Activated CD4-positive, alpha-beta T cell treated with anti-CD3 and anti-CD28 coated beads for 36 hours (primary cell): ENCODE measurements around the gene ZNF493. TPM values are rescaled to one million over a fixed set of nuclear protein-coding genes. Genes with fewer than 3 reads are reported as not detected.

ENCODE experiments used
- ATAC-seq: fragments of 200-7000 bp; cut with Tn5 transposase; one replicate; pipeline ENCODE4 v1.10.0; 2021; ENCODE audit warnings: mild to moderate bottlenecking, moderate library complexity
- CTCF ChIA-PET: fragments of 350-600 bp; sonication (Branson Sonifier 250); formaldehyde crosslinking; loops from one replicate; lab custom pipeline; 2021; ENCODE audit warnings: antibody characterized with exemption; lab: Charles Lee
- POLR2A ChIA-PET: fragments of 350-600 bp; sonication (Branson Sonifier 250); formaldehyde crosslinking; loops from one replicate; lab custom pipeline; 2021; ENCODE audit warnings: antibody characterized with exemption, inconsistent platforms; lab: Charles Lee
- DNase-seq: peaks from one replicate; pipeline ENCODE4 v3.0.0-alpha.2; 2020
- H3K27ac Mint-ChIP-seq: one replicate; pipeline ENCODE4 v1.8.0; 2021; ENCODE audit warnings: mixed read lengths
- H3K27me3 Mint-ChIP-seq: one replicate; pipeline ENCODE4 v1.8.0; 2021; ENCODE audit warnings: mixed read lengths
- H3K36me3 Mint-ChIP-seq: one replicate; pipeline ENCODE4 v1.8.0; 2021; ENCODE audit warnings: low read depth, mixed read lengths
- H3K4me1 Mint-ChIP-seq: one replicate; pipeline ENCODE4 v1.8.0; 2021; ENCODE audit warnings: mixed read lengths
- H3K4me3 Mint-ChIP-seq: one replicate; pipeline ENCODE4 v1.8.0; 2021; ENCODE audit warnings: mild to moderate bottlenecking, moderate library complexity, mixed read lengths
- H3K9me3 Mint-ChIP-seq: one replicate; pipeline ENCODE4 v1.8.0; 2021; ENCODE audit warnings: low read depth, mixed read lengths
- intact Hi-C, 2 experiments: fragments of 100-400 bp; cut with DNase I in 1 of 2; cut with micrococcal nuclease in 1 of 2; formaldehyde crosslinking; loops; one replicate each; pipeline versions ENCODE4 v1.14.2 to v1.15.1; 2022 to 2024; cut with DNase I, micrococcal nuclease
- total RNA-seq, 2 experiments: library from RNA; stranded (reverse); gene quantifications; one replicate each; pipeline ENCODE4 v1.2.3, GENCODE V29; 2021

The ZNF493 gene
- total RNA-seq, result 10 to 100 TPM; 11.9 to 12.8 TPM

- DNase-seq (peak; percentile 95), ATAC-seq (peak; percentile 100)
- H3K4me1 Mint-ChIP-seq, result peaks cover 32% of the 10 kb centered on the region
- H3K4me3 Mint-ChIP-seq, result peak within 1 kb of the TSS; percentile 98
- H3K9me3 Mint-ChIP-seq, result peaks cover 15% of the 10 kb centered on the region
- ChIA-PET POLR2A (interaction anchor here (0.6 to 0.7 kb wide), 2 partner anchors 78 to 397 kb away, joined by 3 read pairs; no protein-coding TSS in a partner anchor), CTCF (interaction anchor here (0.5 to 1.0 kb wide), 4 partner anchors 68 to 619 kb away, joined by 3 to 4 read pairs (median 3); partner anchors contain the start of gene ZNF708)
- H3K27me3 Mint-ChIP-seq, result no peaks in the 10 kb centered on the region
- intact Hi-C loops, result loop anchor here (1.0 to 5.0 kb wide), 8 partner anchors 38 to 735 kb away; partner anchors contain the start of genes ZNF708 (in 2 of the 2), ZNF100 (in 1 of the 2), ZNF429 (in 1 of the 2) and ZNF430 (in 1 of the 2)
- H3K27ac Mint-ChIP-seq, result peak within 1 kb of the TSS; percentile 92
- H3K36me3 Mint-ChIP-seq, result peaks cover 37% of the 10 kb centered on the region
These were observed at the start of gene ZNF493 for GRCh38 chr19:21396893-21397572. ZNF493 (plus strand) TSS chr19:21397133; CDS start chr19:21397238, 105 bp downstream.

- Mint-ChIP-seq H3K9me3 (peaks cover 8% of the 10 kb centered on the region), H3K27me3 (no peaks in the 10 kb centered on the region), H3K4me3 (no peak overlapping the region), H3K4me1 (peaks cover 5% of the 10 kb centered on the region), H3K27ac (no peak overlapping the region), H3K36me3 (peaks cover 3% of the 10 kb centered on the region)
- CTCF ChIA-PET, result no interaction called here
- ATAC-seq, result no peak
- POLR2A ChIA-PET, result no interaction called here
- intact Hi-C loops, result no loop called here
- DNase-seq, result no peak
These were observed 44.1 kb upstream of the ZNF493 start for GRCh38 chr19:21352830-21353229.

GRCh38 chr19:21358768-21359451 lies 38.0 kb upstream of the ZNF493 start, which contains the start of gene ZNF738:
ZNF738 (plus strand) TSS chr19:21359000; CDS start chr19:21359141, 141 bp downstream.
- peak within 1 kb of the TSS; percentile 99 for H3K4me3 Mint-ChIP-seq
- DNase-seq (peak; percentile 94), ATAC-seq (peak; percentile 98)
- no peaks in the 10 kb centered on the region for H3K9me3 Mint-ChIP-seq
- H3K27me3 Mint-ChIP-seq, result no peaks in the 10 kb centered on the region
- CTCF ChIA-PET, result interaction anchor here (0.6 kb wide), 1 partner anchor 92 kb away, joined by 4 read pairs; no protein-coding TSS in a partner anchor
- peaks cover 31% of the 10 kb centered on the region for H3K36me3 Mint-ChIP-seq
- intact Hi-C loops, result loop anchor here (1.0 to 2.0 kb wide), 8 partner anchors 30 to 698 kb away; partner anchors contain the start of genes ZNF493 (in 2 of the 2), ZNF708 (in 2 of the 2), ZNF429 (in 1 of the 2) and ZNF626 (in 1 of the 2)
- H3K27ac Mint-ChIP-seq, result peak within 1 kb of the TSS; percentile 99
- POLR2A ChIA-PET, result interaction anchor here (1.1 kb wide), 1 partner anchor 30 kb away, joined by 4 read pairs; the partner anchor contains the start of gene ZNF708
- peaks cover 10% of the 10 kb centered on the region for H3K4me1 Mint-ChIP-seq

GRCh38 chr19:21362291-21362690 lies 34.6 kb upstream of the ZNF493 start:
- POLR2A ChIA-PET, result no interaction called here
- H3K27me3 Mint-ChIP-seq, result no peaks in the 10 kb centered on the region
- CTCF ChIA-PET, result interaction anchor here (0.7 kb wide), 1 partner anchor 465 kb away, joined by 3 read pairs; no protein-coding TSS in a partner anchor
- peaks cover 10% of the 10 kb centered on the region for H3K4me1 Mint-ChIP-seq
- ATAC-seq (no peak), DNase-seq (no peak)
- H3K36me3 Mint-ChIP-seq, result peaks cover 58% of the 10 kb centered on the region
- no peak overlapping the region for H3K27ac Mint-ChIP-seq
- peaks cover under 1% of the 10 kb centered on the region for H3K9me3 Mint-ChIP-seq
- H3K4me3 Mint-ChIP-seq, result no peak overlapping the region
- intact Hi-C loops, result no loop called here

GRCh38 chr19:21383980-21384582 lies 12.9 kb upstream of the ZNF493 start:
- H3K4me3 Mint-ChIP-seq, result no peak overlapping the region
- ChIA-PET POLR2A (no interaction called here), CTCF (no interaction called here)
- no peak for ATAC-seq
- peaks cover 54% of the 10 kb centered on the region for H3K36me3 Mint-ChIP-seq
- peaks cover 61% of the 10 kb centered on the region for H3K9me3 Mint-ChIP-seq
- no peak overlapping the region for H3K27ac Mint-ChIP-seq
- no peaks in the 10 kb centered on the region for H3K27me3 Mint-ChIP-seq
- no peak for DNase-seq
- no peaks in the 10 kb centered on the region for H3K4me1 Mint-ChIP-seq
- intact Hi-C loops, result no loop called here

- no peaks in the 10 kb centered on the region for H3K27me3 Mint-ChIP-seq
- no peak for DNase-seq
- peaks cover 32% of the 10 kb centered on the region for H3K4me1 Mint-ChIP-seq
- peaks cover 20% of the 10 kb centered on the region for H3K9me3 Mint-ChIP-seq
- ATAC-seq, result no peak
- peaks cover 34% of the 10 kb centered on the region for H3K36me3 Mint-ChIP-seq
- intact Hi-C loops, result loop anchor here (2.0 to 5.0 kb wide), 5 partner anchors 37 to 734 kb away; partner anchors contain the start of genes ZNF708 (in 2 of the 2), ZNF100 (in 1 of the 2), ZNF626 (in 1 of the 2) and ZNF738 (in 1 of the 2)
- POLR2A ChIA-PET, result no interaction called here
- H3K4me3 Mint-ChIP-seq, result no peak overlapping the region
- no peak overlapping the region for H3K27ac Mint-ChIP-seq
- CTCF ChIA-PET, result no interaction called here
These were observed 812 bp upstream of the ZNF493 start for GRCh38 chr19:21396121-21396520.

GRCh38 chr19:21398851-21399250 lies 1.9 kb downstream of the ZNF493 start:
- Mint-ChIP-seq H3K9me3 (peaks cover 15% of the 10 kb centered on the region), H3K36me3 (peaks cover 54% of the 10 kb centered on the region), H3K27me3 (no peaks in the 10 kb centered on the region), H3K4me1 (peaks cover 41% of the 10 kb centered on the region), H3K27ac (peak overlapping the region; percentile 34), H3K4me3 (peak overlapping the region; percentile 98)
- ChIA-PET POLR2A (interaction anchor here (0.6 kb wide), 1 partner anchor 9 kb away, joined by 4 read pairs; no protein-coding TSS in a partner anchor), CTCF (interaction anchor here (0.7 kb wide), 1 partner anchor 1532 kb away, joined by 6 read pairs; no protein-coding TSS in a partner anchor)
- ATAC-seq (no peak), DNase-seq (no peak)
- intact Hi-C loops, result loop anchor here in 1 of 2 experiments (5.0 kb wide), 1 partner anchor 737 kb away; the partner anchor contains the start of gene ZNF626

GRCh38 chr19:21402303-21402985 lies 5.5 kb downstream of the ZNF493 start:
- peaks cover 25% of the 10 kb centered on the region for H3K9me3 Mint-ChIP-seq
- intact Hi-C loops, result no loop called here
- no peaks in the 10 kb centered on the region for H3K27me3 Mint-ChIP-seq
- H3K27ac Mint-ChIP-seq, result no peak overlapping the region
- peaks cover 37% of the 10 kb centered on the region for H3K4me1 Mint-ChIP-seq
- ChIA-PET POLR2A (no interaction called here), CTCF (interaction anchor here (0.6 kb wide), 1 partner anchor 1393 kb away, joined by 4 read pairs; no protein-coding TSS in a partner anchor)
- peaks cover 79% of the 10 kb centered on the region for H3K36me3 Mint-ChIP-seq
- no peak for DNase-seq
- ATAC-seq, result no peak
- H3K4me3 Mint-ChIP-seq, result no peak overlapping the region

GRCh38 chr19:21410166-21410565 lies 13.2 kb downstream of the ZNF493 start:
- ChIA-PET POLR2A (no interaction called here), CTCF (no interaction called here)
- Mint-ChIP-seq H3K36me3 (peaks cover 87% of the 10 kb centered on the region), H3K9me3 (peaks cover 35% of the 10 kb centered on the region), H3K4me1 (no peaks in the 10 kb centered on the region), H3K27ac (no peak overlapping the region), H3K27me3 (no peaks in the 10 kb centered on the region), H3K4me3 (no peak overlapping the region)
- no peak for ATAC-seq
- intact Hi-C loops, result no loop called here
- no peak for DNase-seq

GRCh38 chr19:21422244-21422643 lies 25.3 kb downstream of the ZNF493 start:
- Mint-ChIP-seq H3K4me1 (no peaks in the 10 kb centered on the region), H3K27me3 (no peaks in the 10 kb centered on the region), H3K9me3 (peaks cover 62% of the 10 kb centered on the region), H3K4me3 (no peak overlapping the region), H3K27ac (no peak overlapping the region), H3K36me3 (peaks cover 72% of the 10 kb centered on the region)
- ChIA-PET POLR2A (no interaction called here), CTCF (no interaction called here)
- intact Hi-C loops, result no loop called here
- DNase-seq, result no peak
- ATAC-seq, result no peak
